Breast epithelium (tissue), 3 donors: ENCODE measurements around the gene FGF2.

Experiments
- POLR2A ChIP-seq: fragments of 450-650 bp; IDR thresholded peaks from one replicate; pipeline ENCODE4 v1.6.1; 2016; ENCODE audit warnings: antibody characterized with exemption, mild to moderate bottlenecking, moderate library complexity
- TF ChIP-seq, protein P1 (sequence below), 3 donors: fragments of 450-650 bp; IDR thresholded peaks; one replicate each; pipeline ENCODE4 v1.5.1; 2016 to 2017; ENCODE audit warnings: antibody characterized with exemption in 3 of 3, mild to moderate bottlenecking in 3 of 3, moderate library complexity in 3 of 3

DNA sequence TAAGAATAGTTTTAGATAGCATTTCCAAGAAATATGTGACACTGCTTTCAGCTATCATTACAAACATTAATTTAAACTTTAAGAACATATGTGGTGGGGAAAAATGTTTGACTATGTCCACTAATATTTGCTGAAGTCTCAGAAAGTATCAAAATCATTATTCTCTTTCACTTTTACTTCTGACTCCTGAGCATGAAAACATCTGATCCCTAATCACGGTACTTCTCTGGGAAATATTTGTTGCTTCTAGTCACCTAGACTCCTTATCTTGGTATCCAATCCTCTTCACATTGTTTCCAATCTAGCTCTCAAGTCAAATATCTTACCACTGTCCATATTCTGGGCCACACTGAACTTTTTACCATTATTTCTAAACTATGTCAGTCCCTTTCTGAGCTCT lies 85.0 kb downstream of the FGF2 start:
- TF ChIP-seq, protein P1, sequence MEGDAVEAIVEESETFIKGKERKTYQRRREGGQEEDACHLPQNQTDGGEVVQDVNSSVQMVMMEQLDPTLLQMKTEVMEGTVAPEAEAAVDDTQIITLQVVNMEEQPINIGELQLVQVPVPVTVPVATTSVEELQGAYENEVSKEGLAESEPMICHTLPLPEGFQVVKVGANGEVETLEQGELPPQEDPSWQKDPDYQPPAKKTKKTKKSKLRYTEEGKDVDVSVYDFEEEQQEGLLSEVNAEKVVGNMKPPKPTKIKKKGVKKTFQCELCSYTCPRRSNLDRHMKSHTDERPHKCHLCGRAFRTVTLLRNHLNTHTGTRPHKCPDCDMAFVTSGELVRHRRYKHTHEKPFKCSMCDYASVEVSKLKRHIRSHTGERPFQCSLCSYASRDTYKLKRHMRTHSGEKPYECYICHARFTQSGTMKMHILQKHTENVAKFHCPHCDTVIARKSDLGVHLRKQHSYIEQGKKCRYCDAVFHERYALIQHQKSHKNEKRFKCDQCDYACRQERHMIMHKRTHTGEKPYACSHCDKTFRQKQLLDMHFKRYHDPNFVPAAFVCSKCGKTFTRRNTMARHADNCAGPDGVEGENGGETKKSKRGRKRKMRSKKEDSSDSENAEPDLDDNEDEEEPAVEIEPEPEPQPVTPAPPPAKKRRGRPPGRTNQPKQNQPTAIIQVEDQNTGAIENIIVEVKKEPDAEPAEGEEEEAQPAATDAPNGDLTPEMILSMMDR (IDR thresholded peaks at IDR 0.05): no peak
- TF ChIP-seq POLR2A: no peak
